Measurements from ENCODE around the gene FLT4. TPM values are rescaled to one million over a fixed set of nuclear protein-coding genes. Genes with fewer than 3 reads are reported as not detected.

The FLT4 gene
- total RNA-seq, 4 donors from 2014 or later, result 3.1 to 47.5 (median 8.0) TPM

GRCh38 chr5:180689071-180689694 lies 39.8 kb upstream of the FLT4 start:
- TF ChIP-seq CTCF (IDR thresholded peaks at IDR 0.05; ENCODE audit: low read depth), result no peak

GRCh38 chr5:180688330-180689070 lies 39.1 kb upstream of the FLT4 start:
- no peak for TF ChIP-seq CTCF (IDR thresholded peaks at IDR 0.05; ENCODE audit: low read depth)

GRCh38 chr5:180684623-180685161 lies 35.3 kb upstream of the FLT4 start:
- TF ChIP-seq CTCF (IDR thresholded peaks at IDR 0.05; ENCODE audit: low read depth), result no peak

GRCh38 chr5:180683220-180683922 lies 34.0 kb upstream of the FLT4 start:
- no peak for TF ChIP-seq CTCF (IDR thresholded peaks at IDR 0.05; ENCODE audit: low read depth)

GRCh38 chr5:180682560-180682959 lies 33.2 kb upstream of the FLT4 start:
- no peak for TF ChIP-seq CTCF (IDR thresholded peaks at IDR 0.05; ENCODE audit: low read depth)

GRCh38 chr5:180675036-180675635 lies 25.7 kb upstream of the FLT4 start:
- TF ChIP-seq CTCF (IDR thresholded peaks at IDR 0.05; ENCODE audit: low read depth), result no peak
